Neural cell (in vitro differentiated cells): ENCODE measurements around the gene ECE1. TPM values are rescaled to one million over a fixed set of nuclear protein-coding genes. Genes with fewer than 3 reads are reported as not detected.

Source experiments
- H2AFZ ChIP-seq: fragments of 200-600, 300-800 bp; sonication (generic), shearing (Covaris generic); 2 replicates; pipeline ENCODE4 v1.6.0; 2014; ENCODE audit warnings: low read depth, mild to moderate bottlenecking, antibody characterized with exemption, low read length, moderate library complexity
- H3F3A ChIP-seq: fragments of 200-600 bp; shearing (Covaris generic); 2 replicates; pipeline ENCODE4 v1.6.1; 2016; ENCODE audit warnings: mild to moderate bottlenecking, moderate library complexity, mixed read lengths, antibody characterized with exemption, low read length; ENCODE audit not compliant: insufficient read depth, poor library complexity, severe bottlenecking
- H3K27ac ChIP-seq: fragments of 200-600, 300-800 bp; sonication (generic), shearing (Covaris generic); 2 replicates; pipeline ENCODE4 v1.5.1; 2014; ENCODE audit warnings: mild to moderate bottlenecking, low read length, moderate library complexity
- H3K27me3 ChIP-seq: fragments of 300-800, 200-600 bp; sonication (generic), shearing (Covaris generic); 2 replicates; pipeline ENCODE4 v1.6.0; 2014; ENCODE audit warnings: mild to moderate bottlenecking, low read depth, low read length, moderate library complexity; ENCODE audit not compliant: insufficient read depth
- H3K36me3 ChIP-seq: fragments of 300-800, 200-600 bp; sonication (generic), shearing (Covaris generic); 2 replicates; pipeline ENCODE4 v1.5.1; 2014; ENCODE audit warnings: mild to moderate bottlenecking, antibody characterized with exemption, low read length, moderate library complexity; ENCODE audit not compliant: insufficient read depth
- H3K4me2 ChIP-seq: fragments of 300-800, 200-600 bp; sonication (generic), shearing (Covaris generic); 2 replicates; pipeline ENCODE4 v1.6.0; 2014; ENCODE audit warnings: mild to moderate bottlenecking, low read length
- H3K4me3 ChIP-seq: fragments of 300-800, 200-600 bp; sonication (generic), shearing (Covaris generic); 2 replicates; pipeline ENCODE4 v1.5.1; 2014; ENCODE audit warnings: mild to moderate bottlenecking, low read length, moderate library complexity
- H3K79me2 ChIP-seq: fragments of 200-600 bp; shearing (Covaris generic); replicated peaks from 2 replicates; pipeline ENCODE4 v1.6.0; 2014; ENCODE audit warnings: mild to moderate bottlenecking, low read length, moderate library complexity; ENCODE audit not compliant: insufficient read depth
- H3K9ac ChIP-seq: fragments of 300-800, 200-600 bp; sonication (generic), shearing (Covaris generic); 2 replicates; pipeline ENCODE4 v1.6.1; 2016; ENCODE audit warnings: mild to moderate bottlenecking, low read length, mixed read lengths
- H3K9me2 ChIP-seq: fragments of 200-600 bp; shearing (Covaris generic); 2 replicates; pipeline ENCODE4 v1.6.1; 2016; ENCODE audit warnings: mild to moderate bottlenecking, low read length, mixed read lengths; ENCODE audit not compliant: insufficient read depth
- H3K9me3 ChIP-seq: fragments of 200-600, 300-800 bp; sonication (generic), shearing (Covaris generic); 2 replicates; pipeline ENCODE4 v1.6.1; 2016; ENCODE audit warnings: mild to moderate bottlenecking, mixed run types, low read length, moderate library complexity, mixed read lengths
- H4K20me1 ChIP-seq: fragments of 200-600 bp; shearing (Covaris generic); 2 replicates; pipeline ENCODE4 v1.6.1; 2016; ENCODE audit warnings: mild to moderate bottlenecking, mixed run types; ENCODE audit not compliant: insufficient read depth
- EP300 ChIP-seq: fragments of 450-650 bp; conservative IDR thresholded peaks from 2 replicates; pipeline ENCODE4 v1.6.1; 2014; ENCODE audit warnings: antibody characterized with exemption, mild to moderate bottlenecking, moderate library complexity; ENCODE audit not compliant: poor library complexity, severe bottlenecking
- EZH2 ChIP-seq: fragments of 200-600, 300-800 bp; shearing (Covaris generic), sonication (generic); IDR thresholded peaks from 2 replicates; pipeline ENCODE4 v1.6.1; 2014; ENCODE audit warnings: antibody characterized with exemption, low read length, borderline replicate concordance, mild to moderate bottlenecking; ENCODE audit not compliant: insufficient read depth, poor library complexity, severe bottlenecking
- MXI1 ChIP-seq: fragments of 450-650 bp; conservative IDR thresholded peaks from 2 replicates; pipeline ENCODE4 v1.6.1; 2014; ENCODE audit warnings: antibody characterized with exemption, mild to moderate bottlenecking; ENCODE audit not compliant: poor library complexity, severe bottlenecking
- POLR2AphosphoS5 ChIP-seq: IDR thresholded peaks from 2 replicates; pipeline ENCODE4 v1.6.1; 2012
- RAD21 ChIP-seq: fragments of 450-650 bp; conservative IDR thresholded peaks from 2 replicates; pipeline ENCODE4 v1.6.1; 2014; ENCODE audit warnings: antibody characterized with exemption, mild to moderate bottlenecking, moderate library complexity
- SMC3 ChIP-seq: fragments of 450-650 bp; conservative IDR thresholded peaks from 2 replicates; pipeline ENCODE4 v1.6.1; 2014; ENCODE audit warnings: antibody characterized with exemption, mild to moderate bottlenecking, moderate library complexity; ENCODE audit not compliant: poor library complexity
- TAF1 ChIP-seq: IDR thresholded peaks from 2 replicates; pipeline ENCODE4 v1.6.1; 2012; ENCODE audit warnings: low read depth
- polyA plus RNA-seq: library from polyadenylated mRNA; depleted of rRNA; stranded (reverse); fragments of >200 nt; gene quantifications from 2 replicates; pipeline ENCODE4 v1.2.3, GENCODE V29; 2014
- TF ChIP-seq, protein P1 (sequence below): IDR thresholded peaks from 2 replicates; pipeline ENCODE4 v1.6.1; 2012; ENCODE audit warnings: borderline replicate concordance
- TF ChIP-seq, protein P2 (sequence below): fragments of 450-650 bp; IDR thresholded peaks from 2 replicates; pipeline ENCODE4 v1.5.1; 2014; ENCODE audit warnings: antibody characterized with exemption, mild to moderate bottlenecking, moderate library complexity; ENCODE audit not compliant: poor library complexity, severe bottlenecking

The ECE1 gene
- polyA plus RNA-seq, 1 donor from 2014 or later: 7.8 TPM

DNA sequence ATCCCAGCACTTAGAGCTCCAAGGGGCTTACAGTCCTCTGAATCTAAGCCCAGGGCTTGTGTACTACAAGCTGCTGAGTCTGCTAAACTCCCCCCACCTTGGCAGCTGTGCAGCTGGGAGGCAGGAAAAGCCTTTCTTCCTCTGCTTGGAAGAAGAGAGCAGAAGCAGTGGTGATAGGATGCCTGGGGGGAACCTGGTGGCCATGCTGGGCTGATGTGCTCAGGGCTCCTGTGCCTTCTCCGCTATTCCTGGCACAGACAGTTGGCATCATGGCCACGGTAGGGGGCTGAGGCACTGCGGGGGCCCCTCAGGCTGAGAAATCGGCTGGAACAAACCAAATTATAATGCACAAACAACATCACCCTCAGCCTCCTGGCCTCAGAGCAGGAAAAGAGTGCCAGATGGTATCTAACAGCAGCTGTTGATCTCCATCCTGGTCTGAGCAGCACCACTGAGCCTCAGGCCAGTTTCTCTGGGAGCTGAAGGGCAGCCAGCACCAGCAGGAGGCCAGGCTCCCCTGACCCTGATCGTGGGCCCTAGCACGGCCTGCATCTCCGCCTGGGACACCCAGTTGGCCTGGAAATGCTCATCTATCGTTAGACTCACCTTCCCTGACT is 35.8 kb downstream of the ECE1 start:
- Histone ChIP-seq H3K9me3 (no peaks in the 10 kb centered on the region), H3K4me3 (no peak overlapping the region), H3K9me2 (no peaks in the 10 kb centered on the region), H3K27ac (no peak overlapping the region), H3K9ac (no peak overlapping the region), H3K36me3 (no peaks in the 10 kb centered on the region), H4K20me1 (no peaks in the 10 kb centered on the region), H2AFZ (no peak overlapping the region), H3K27me3 (no peaks in the 10 kb centered on the region), H3F3A (no peaks in the 10 kb centered on the region), H3K4me2 (no peak overlapping the region), H3K79me2 (no peaks in the 10 kb centered on the region)
- TF ChIP-seq MXI1 (no peak), POLR2AphosphoS5 (no peak)

DNA sequence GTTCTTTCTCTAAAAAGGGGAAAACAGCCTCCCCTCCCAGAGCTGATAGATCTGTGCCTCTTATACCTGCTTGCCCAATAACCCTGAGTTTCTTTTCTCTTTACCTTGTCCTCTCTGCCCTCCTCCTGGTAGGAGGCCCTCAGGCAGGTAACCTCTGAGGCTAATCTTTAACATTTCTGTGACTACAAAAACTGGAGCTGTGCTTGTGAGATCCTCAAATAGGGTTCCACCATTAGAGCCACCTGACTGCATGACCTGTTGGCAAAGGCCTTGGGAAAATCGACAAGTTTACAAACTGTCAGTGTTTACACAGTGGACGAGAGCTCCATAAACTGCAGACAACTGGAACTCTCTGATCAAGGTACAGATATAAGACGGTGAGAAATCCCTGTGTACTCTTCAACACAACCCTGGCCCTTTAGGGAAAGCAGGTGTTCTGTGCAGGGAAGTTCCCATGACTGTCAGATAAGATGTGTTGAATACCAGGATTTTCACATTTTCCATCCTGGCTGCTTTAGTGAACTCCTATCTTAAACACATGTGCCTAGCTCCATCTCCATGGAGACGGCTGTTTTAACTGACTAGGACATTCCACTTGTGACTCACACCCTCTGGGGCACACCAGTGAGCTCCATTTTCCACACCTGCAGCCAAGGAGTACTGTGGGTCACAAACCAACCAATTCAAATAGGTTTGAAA is 38.3 kb downstream of the ECE1 start:
- no peak for TF ChIP-seq EZH2
- TF ChIP-seq RAD21: no peak
- TF ChIP-seq MXI1: no peak
- no peak for TF ChIP-seq TAF1
- TF ChIP-seq, protein P1, sequence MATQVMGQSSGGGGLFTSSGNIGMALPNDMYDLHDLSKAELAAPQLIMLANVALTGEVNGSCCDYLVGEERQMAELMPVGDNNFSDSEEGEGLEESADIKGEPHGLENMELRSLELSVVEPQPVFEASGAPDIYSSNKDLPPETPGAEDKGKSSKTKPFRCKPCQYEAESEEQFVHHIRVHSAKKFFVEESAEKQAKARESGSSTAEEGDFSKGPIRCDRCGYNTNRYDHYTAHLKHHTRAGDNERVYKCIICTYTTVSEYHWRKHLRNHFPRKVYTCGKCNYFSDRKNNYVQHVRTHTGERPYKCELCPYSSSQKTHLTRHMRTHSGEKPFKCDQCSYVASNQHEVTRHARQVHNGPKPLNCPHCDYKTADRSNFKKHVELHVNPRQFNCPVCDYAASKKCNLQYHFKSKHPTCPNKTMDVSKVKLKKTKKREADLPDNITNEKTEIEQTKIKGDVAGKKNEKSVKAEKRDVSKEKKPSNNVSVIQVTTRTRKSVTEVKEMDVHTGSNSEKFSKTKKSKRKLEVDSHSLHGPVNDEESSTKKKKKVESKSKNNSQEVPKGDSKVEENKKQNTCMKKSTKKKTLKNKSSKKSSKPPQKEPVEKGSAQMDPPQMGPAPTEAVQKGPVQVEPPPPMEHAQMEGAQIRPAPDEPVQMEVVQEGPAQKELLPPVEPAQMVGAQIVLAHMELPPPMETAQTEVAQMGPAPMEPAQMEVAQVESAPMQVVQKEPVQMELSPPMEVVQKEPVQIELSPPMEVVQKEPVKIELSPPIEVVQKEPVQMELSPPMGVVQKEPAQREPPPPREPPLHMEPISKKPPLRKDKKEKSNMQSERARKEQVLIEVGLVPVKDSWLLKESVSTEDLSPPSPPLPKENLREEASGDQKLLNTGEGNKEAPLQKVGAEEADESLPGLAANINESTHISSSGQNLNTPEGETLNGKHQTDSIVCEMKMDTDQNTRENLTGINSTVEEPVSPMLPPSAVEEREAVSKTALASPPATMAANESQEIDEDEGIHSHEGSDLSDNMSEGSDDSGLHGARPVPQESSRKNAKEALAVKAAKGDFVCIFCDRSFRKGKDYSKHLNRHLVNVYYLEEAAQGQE: no peak
- no peak for TF ChIP-seq EP300
- TF ChIP-seq, protein P2, sequence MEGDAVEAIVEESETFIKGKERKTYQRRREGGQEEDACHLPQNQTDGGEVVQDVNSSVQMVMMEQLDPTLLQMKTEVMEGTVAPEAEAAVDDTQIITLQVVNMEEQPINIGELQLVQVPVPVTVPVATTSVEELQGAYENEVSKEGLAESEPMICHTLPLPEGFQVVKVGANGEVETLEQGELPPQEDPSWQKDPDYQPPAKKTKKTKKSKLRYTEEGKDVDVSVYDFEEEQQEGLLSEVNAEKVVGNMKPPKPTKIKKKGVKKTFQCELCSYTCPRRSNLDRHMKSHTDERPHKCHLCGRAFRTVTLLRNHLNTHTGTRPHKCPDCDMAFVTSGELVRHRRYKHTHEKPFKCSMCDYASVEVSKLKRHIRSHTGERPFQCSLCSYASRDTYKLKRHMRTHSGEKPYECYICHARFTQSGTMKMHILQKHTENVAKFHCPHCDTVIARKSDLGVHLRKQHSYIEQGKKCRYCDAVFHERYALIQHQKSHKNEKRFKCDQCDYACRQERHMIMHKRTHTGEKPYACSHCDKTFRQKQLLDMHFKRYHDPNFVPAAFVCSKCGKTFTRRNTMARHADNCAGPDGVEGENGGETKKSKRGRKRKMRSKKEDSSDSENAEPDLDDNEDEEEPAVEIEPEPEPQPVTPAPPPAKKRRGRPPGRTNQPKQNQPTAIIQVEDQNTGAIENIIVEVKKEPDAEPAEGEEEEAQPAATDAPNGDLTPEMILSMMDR: no peak
- no peak for TF ChIP-seq SMC3
- TF ChIP-seq POLR2AphosphoS5: no peak
- no peak overlapping the region for H3K9ac ChIP-seq

More for the DNA sequence above, 38.3 kb downstream of the ECE1 start:
- Histone ChIP-seq H3K9me2 (no peaks in the 10 kb centered on the region), H3K79me2 (no peaks in the 10 kb centered on the region), H3K27ac (no peak overlapping the region), H4K20me1 (no peaks in the 10 kb centered on the region), H2AFZ (no peak overlapping the region), H3K27me3 (no peaks in the 10 kb centered on the region), H3K4me3 (no peak overlapping the region), H3K9me3 (no peaks in the 10 kb centered on the region), H3K36me3 (no peaks in the 10 kb centered on the region), H3F3A (no peaks in the 10 kb centered on the region), H3K4me2 (no peak overlapping the region)
